HL-60 (cell line): ENCODE data around the gene BANP.

Experiments used
- GABPA ChIP-seq: IDR thresholded peaks from 2 replicates; pipeline ENCODE4 v1.6.1; 2012; ENCODE audit warnings: low read depth
- POLR2AphosphoS5 ChIP-seq: IDR thresholded peaks from 2 replicates; pipeline ENCODE4 v1.6.1; 2012; ENCODE audit warnings: low read depth
- SPI1 ChIP-seq: IDR thresholded peaks from 2 replicates; pipeline ENCODE4 v1.6.1; 2012; ENCODE audit warnings: low read depth, mild to moderate bottlenecking, borderline replicate concordance
- TF ChIP-seq, protein P1 (sequence below): IDR thresholded peaks from 2 replicates; pipeline ENCODE4 v1.6.1; 2012; ENCODE audit warnings: low read depth; ENCODE audit not compliant: insufficient replicate concordance
- TF ChIP-seq, protein P2 (sequence below): IDR thresholded peaks from one replicate; pipeline ENCODE4 v1.5.1; 2011; ENCODE audit warnings: low read length, control low read depth, inconsistent platforms; ENCODE audit not compliant: insufficient read depth

DNA sequence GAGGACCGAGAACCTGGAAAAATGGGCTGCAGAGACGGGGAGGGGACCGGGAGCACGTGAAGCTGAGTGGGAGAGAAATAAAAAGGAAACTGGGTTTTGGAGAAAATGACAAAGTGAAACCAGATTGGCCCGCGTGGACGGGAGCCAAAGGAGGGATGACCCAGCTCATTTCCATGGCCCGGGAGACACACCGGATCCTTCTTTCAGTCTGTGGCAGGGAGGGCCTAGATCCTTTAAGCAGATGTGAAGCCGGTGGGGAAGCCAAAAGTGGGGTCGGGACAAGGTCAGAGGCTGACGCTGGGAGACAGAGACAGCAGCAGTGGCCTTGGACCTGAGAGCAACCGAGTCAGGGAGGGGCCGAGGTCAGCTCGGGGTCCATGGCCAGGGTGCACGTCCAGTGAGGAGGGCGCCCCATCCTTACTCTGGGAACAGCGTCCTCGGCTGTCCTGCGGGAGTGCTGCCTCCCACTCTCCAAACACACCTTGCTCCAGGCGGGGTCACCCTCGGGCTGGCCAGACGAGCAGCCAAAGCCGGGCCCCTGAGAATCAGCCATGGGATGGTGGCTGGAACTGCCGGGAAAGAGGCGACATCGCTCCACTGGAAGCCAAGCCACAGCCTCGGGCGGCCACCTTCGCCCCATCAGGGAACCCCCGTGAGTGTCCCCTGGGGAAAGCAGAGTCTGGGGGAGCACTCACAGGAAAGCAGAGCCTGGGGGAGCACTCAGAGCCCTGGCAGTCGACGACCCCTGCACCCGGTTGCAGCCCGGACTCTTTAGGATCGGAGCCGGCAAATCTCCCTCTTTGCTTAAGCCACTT is 32.2 kb upstream of the BANP start:
- TF ChIP-seq, protein P1, sequence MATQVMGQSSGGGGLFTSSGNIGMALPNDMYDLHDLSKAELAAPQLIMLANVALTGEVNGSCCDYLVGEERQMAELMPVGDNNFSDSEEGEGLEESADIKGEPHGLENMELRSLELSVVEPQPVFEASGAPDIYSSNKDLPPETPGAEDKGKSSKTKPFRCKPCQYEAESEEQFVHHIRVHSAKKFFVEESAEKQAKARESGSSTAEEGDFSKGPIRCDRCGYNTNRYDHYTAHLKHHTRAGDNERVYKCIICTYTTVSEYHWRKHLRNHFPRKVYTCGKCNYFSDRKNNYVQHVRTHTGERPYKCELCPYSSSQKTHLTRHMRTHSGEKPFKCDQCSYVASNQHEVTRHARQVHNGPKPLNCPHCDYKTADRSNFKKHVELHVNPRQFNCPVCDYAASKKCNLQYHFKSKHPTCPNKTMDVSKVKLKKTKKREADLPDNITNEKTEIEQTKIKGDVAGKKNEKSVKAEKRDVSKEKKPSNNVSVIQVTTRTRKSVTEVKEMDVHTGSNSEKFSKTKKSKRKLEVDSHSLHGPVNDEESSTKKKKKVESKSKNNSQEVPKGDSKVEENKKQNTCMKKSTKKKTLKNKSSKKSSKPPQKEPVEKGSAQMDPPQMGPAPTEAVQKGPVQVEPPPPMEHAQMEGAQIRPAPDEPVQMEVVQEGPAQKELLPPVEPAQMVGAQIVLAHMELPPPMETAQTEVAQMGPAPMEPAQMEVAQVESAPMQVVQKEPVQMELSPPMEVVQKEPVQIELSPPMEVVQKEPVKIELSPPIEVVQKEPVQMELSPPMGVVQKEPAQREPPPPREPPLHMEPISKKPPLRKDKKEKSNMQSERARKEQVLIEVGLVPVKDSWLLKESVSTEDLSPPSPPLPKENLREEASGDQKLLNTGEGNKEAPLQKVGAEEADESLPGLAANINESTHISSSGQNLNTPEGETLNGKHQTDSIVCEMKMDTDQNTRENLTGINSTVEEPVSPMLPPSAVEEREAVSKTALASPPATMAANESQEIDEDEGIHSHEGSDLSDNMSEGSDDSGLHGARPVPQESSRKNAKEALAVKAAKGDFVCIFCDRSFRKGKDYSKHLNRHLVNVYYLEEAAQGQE = no peak
- TF ChIP-seq, protein P2, sequence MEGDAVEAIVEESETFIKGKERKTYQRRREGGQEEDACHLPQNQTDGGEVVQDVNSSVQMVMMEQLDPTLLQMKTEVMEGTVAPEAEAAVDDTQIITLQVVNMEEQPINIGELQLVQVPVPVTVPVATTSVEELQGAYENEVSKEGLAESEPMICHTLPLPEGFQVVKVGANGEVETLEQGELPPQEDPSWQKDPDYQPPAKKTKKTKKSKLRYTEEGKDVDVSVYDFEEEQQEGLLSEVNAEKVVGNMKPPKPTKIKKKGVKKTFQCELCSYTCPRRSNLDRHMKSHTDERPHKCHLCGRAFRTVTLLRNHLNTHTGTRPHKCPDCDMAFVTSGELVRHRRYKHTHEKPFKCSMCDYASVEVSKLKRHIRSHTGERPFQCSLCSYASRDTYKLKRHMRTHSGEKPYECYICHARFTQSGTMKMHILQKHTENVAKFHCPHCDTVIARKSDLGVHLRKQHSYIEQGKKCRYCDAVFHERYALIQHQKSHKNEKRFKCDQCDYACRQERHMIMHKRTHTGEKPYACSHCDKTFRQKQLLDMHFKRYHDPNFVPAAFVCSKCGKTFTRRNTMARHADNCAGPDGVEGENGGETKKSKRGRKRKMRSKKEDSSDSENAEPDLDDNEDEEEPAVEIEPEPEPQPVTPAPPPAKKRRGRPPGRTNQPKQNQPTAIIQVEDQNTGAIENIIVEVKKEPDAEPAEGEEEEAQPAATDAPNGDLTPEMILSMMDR = no peak
- TF ChIP-seq POLR2AphosphoS5 (no peak), SPI1 (no peak), GABPA (no peak)
